GM12878 (cell line): ENCODE data around the gene BDNF. TPM values are rescaled to one million over a fixed set of nuclear protein-coding genes. Genes with fewer than 3 reads are reported as not detected.

Source experiments
- ATAC-seq: fragments of 200-7000 bp; cut with Tn5 transposase; 3 replicates; pipeline ENCODE4 v1.9.1; 2020; ENCODE audit warnings: mild to moderate bottlenecking, moderate library complexity
- BruUV-seq: library from RNA; stranded (reverse); fragments of 400-500 nt; replicated peaks from 2 replicates; lab custom pipeline; 2021; lab: Mats Ljungman, UMichigan
- CTCF ChIA-PET: fragments of 300-600 bp; sonication (Branson Sonifier 250); formaldehyde crosslinking; extraction: SDS; loops from one replicate; lab custom pipeline; 2021; ENCODE audit warnings: inconsistent platforms; lab: Yijun Ruan, JAX
- POLR2A ChIA-PET: fragments of 350-600 bp; formaldehyde crosslinking; extraction: SDS; loops from one replicate; lab custom pipeline; 2021; ENCODE audit warnings: inconsistent platforms; lab: Charles Lee
- RAD21 ChIA-PET: fragments of 300-600 bp; sonication (Branson Sonifier 250); formaldehyde crosslinking; loops from one replicate; lab custom pipeline; 2023; ENCODE audit warnings: antibody characterized with exemption; ENCODE audit not compliant: unreplicated experiment; lab: Charles Lee
- SMC1A ChIA-PET: fragments of 300-600 bp; sonication (Branson Sonifier 250); formaldehyde crosslinking; loops from one replicate; lab custom pipeline; 2023; ENCODE audit not compliant: unreplicated experiment, uncharacterized antibody; lab: Charles Lee
- DNase-seq: peaks from one replicate; pipeline ENCODE4 v3.0.0-alpha.2; 2011; ENCODE audit warnings: low read depth, low spot score
- FAIRE-seq: peaks from 3 replicates; lab custom pipeline; 2011; peaks lifted over from hg19 to GRCh38; lab: Jason Lieb, UNC
- H2AFZ ChIP-seq: 2 replicates; pipeline ENCODE4 v1.6.0; 2011; ENCODE audit warnings: low read depth, low read length, control low read depth; ENCODE audit not compliant: control insufficient read depth
- H3K27ac ChIP-seq: 2 replicates; pipeline ENCODE4 v1.5.1; 2011; ENCODE audit warnings: control low read depth; ENCODE audit not compliant: control insufficient read depth, insufficient read depth
- H3K27me3 ChIP-seq, 2 experiments: replicated peaks in 1 of 2; 2 replicates each; pipeline versions ENCODE4 v1.6.0 to v1.6.1; 2011; ENCODE audit warnings: low read length in 1 of 2; ENCODE audit not compliant: control insufficient read depth in 2 of 2, insufficient read depth in 2 of 2
- H3K36me3 ChIP-seq, 2 experiments: 2 replicates each; pipeline ENCODE4 v1.5.1; 2011; ENCODE audit warnings: low read length in 1 of 2; ENCODE audit not compliant: control insufficient read depth in 2 of 2, insufficient read depth in 2 of 2
- H3K4me1 ChIP-seq: 2 replicates; pipeline ENCODE4 v1.6.1; 2011; ENCODE audit warnings: mild to moderate bottlenecking, low read length, moderate library complexity, mixed read lengths; ENCODE audit not compliant: control insufficient read depth, insufficient read depth
- H3K4me2 ChIP-seq: 2 replicates; pipeline ENCODE4 v1.6.0; 2011; ENCODE audit warnings: control low read depth; ENCODE audit not compliant: control insufficient read depth, insufficient read depth
- H3K4me3 ChIP-seq: fragments of 200-600 bp; sonication (generic); 2 replicates; pipeline ENCODE4 v1.5.1; 2016
- H3K79me2 ChIP-seq: 2 replicates; pipeline ENCODE4 v1.6.0; 2011; ENCODE audit warnings: low read length; ENCODE audit not compliant: control insufficient read depth, insufficient read depth
- H3K9ac ChIP-seq: 2 replicates; pipeline ENCODE4 v1.8.0; 2011; ENCODE audit warnings: low read length, control low read depth, mixed read lengths; ENCODE audit not compliant: control insufficient read depth, insufficient read depth
- H3K9me3 ChIP-seq: replicated peaks from 3 replicates; pipeline ENCODE4 v1.5.1; 2011; ENCODE audit warnings: mild to moderate bottlenecking, low read length; ENCODE audit not compliant: control insufficient read depth, insufficient read depth
- H4K20me1 ChIP-seq: 2 replicates; pipeline ENCODE4 v1.6.0; 2011; ENCODE audit not compliant: control insufficient read depth, insufficient read depth
- ATF7 ChIP-seq: fragments of 450-650 bp; IDR thresholded peaks from 2 replicates; pipeline ENCODE4 v1.6.1; 2016; ENCODE audit warnings: low read depth, mild to moderate bottlenecking
- CBX3 ChIP-seq: fragments of 200-600 bp; sonication (generic); IDR thresholded peaks from 2 replicates; pipeline ENCODE4 v1.6.1; 2016; ENCODE audit warnings: low read depth, borderline replicate concordance
- CBX5 ChIP-seq: sonication (generic); IDR thresholded peaks from 2 replicates; pipeline ENCODE4 v1.6.1; 2016; ENCODE audit warnings: low read depth, moderate library complexity, mild to moderate bottlenecking, inconsistent platforms
- CHD2 ChIP-seq: IDR thresholded peaks from 2 replicates; pipeline ENCODE4 v1.6.1; 2011; ENCODE audit warnings: low read depth, low read length, improper control_type of control experiment, borderline replicate concordance
- ELK1 ChIP-seq: IDR thresholded peaks from 2 replicates; pipeline ENCODE4 v1.6.1; 2012; ENCODE audit warnings: low read depth, low read length, improper control_type of control experiment
- ESRRA ChIP-seq: IDR thresholded peaks from 2 replicates; pipeline ENCODE4 v1.6.1; 2012; ENCODE audit warnings: mild to moderate bottlenecking, low read length, improper control_type of control experiment
- FOS ChIP-seq: IDR thresholded peaks from 3 replicates; pipeline ENCODE4 v1.6.1; 2011; ENCODE audit warnings: borderline replicate concordance; ENCODE audit not compliant: insufficient read length; ENCODE audit errors: extremely low read depth
- MTA3 ChIP-seq: IDR thresholded peaks from 2 replicates; pipeline ENCODE4 v1.6.1; 2012; ENCODE audit warnings: low read length, inconsistent platforms, borderline replicate concordance
- MYC ChIP-seq: IDR thresholded peaks from 2 replicates; pipeline ENCODE4 v1.6.1; 2011; ENCODE audit warnings: mild to moderate bottlenecking, low read length, moderate library complexity, inconsistent platforms; ENCODE audit not compliant: insufficient read depth, insufficient replicate concordance, insufficient read length, severe bottlenecking
- RUNX3 ChIP-seq: IDR thresholded peaks from 2 replicates; pipeline ENCODE4 v1.6.1; 2012; ENCODE audit warnings: low read length, inconsistent platforms
- SUZ12 ChIP-seq: fragments of 200-600 bp; sonication (generic); IDR thresholded peaks from one replicate; pipeline ENCODE4 v1.6.1; 2018; ENCODE audit warnings: antibody characterized with exemption, mild to moderate bottlenecking; ENCODE audit not compliant: unreplicated experiment
- YBX1 ChIP-seq: fragments of 450-650 bp; IDR thresholded peaks from 2 replicates; pipeline ENCODE4 v1.6.1; 2016; ENCODE audit warnings: antibody characterized with exemption
- ZNF207 ChIP-seq: fragments of 450-650 bp; IDR thresholded peaks from 2 replicates; pipeline ENCODE4 v1.6.1; 2014; ENCODE audit warnings: antibody characterized with exemption, mild to moderate bottlenecking, borderline replicate concordance
- WGBS: methylation state at CpG from one replicate; pipeline ENCODE4 v1.1.6; 2016; ENCODE audit warnings: low lambda C conversion rate; ENCODE audit not compliant: insufficient replicate concordance, insufficient coverage; ENCODE audit errors: missing lambda C conversion rate; 5-methylcytosine and 5-hydroxymethylcytosine counted together
- in situ Hi-C: fragments of 300-500 bp; cut with MboI; formaldehyde crosslinking; loops from 9 replicates; pipeline ENCODE4 v1.14.3; 2018; ENCODE audit warnings: mixed read lengths
- intact Hi-C: fragments of 100-400 bp; cut with micrococcal nuclease; formaldehyde crosslinking; loops from one replicate; pipeline ENCODE4 v1.14.2; 2022; ENCODE audit not compliant: unreplicated experiment
- polyA plus RNA-seq, 11 experiments: library from polyadenylated mRNA; depleted of rRNA in 4 of 11; unstranded in 6 of 11; stranded (reverse) in 5 of 11; fragments of >200 nt; fragmentation: Nextera tagmentation in 4 of 11; fragmentation: Illumina TruSeq in 1 of 11; extraction: Ambion mirVana in 4 of 11; extraction: Trizol in 1 of 11; gene quantifications; 1 replicate in 1 of 11; 2 replicates in 10 of 11; pipeline versions ENCODE4 v1.2.1 to v1.2.3, GENCODE V29; 2011 to 2016; ENCODE audit warnings: inconsistent platforms in 2 of 11, missing spikeins in 2 of 11, low read depth in 1 of 11
- total RNA-seq, 4 experiments: library from RNA; depleted of rRNA in 3 of 4; stranded (reverse); fragments of >200 nt in 3 of 4; fragmentation: Illumina TruSeq in 1 of 4; extraction: Trizol in 1 of 4; gene quantifications; 2 replicates each; pipeline versions ENCODE4 v1.2.1 to v1.2.3, GENCODE V29; 2013 to 2021
- TF ChIP-seq, protein P1 (sequence below): fragments of 450-650 bp; IDR thresholded peaks from 2 replicates; pipeline ENCODE4 v1.6.1; 2017; ENCODE audit warnings: low read depth, mild to moderate bottlenecking, moderate library complexity
- TF ChIP-seq, protein P2 (sequence below): IDR thresholded peaks from 2 replicates; pipeline ENCODE4 v1.6.1; 2011; ENCODE audit warnings: mild to moderate bottlenecking, low read depth, low read length, moderate library complexity; ENCODE audit not compliant: insufficient replicate concordance

BDNF gene
- total and polyA plus RNA-seq, 10 of the 15 experiments (the other 5 are each of a cell fraction or from before 2014, with no cell fraction given), result 0.02 to 0.24 (median 0.06) TPM; not detected in 2

DNA sequence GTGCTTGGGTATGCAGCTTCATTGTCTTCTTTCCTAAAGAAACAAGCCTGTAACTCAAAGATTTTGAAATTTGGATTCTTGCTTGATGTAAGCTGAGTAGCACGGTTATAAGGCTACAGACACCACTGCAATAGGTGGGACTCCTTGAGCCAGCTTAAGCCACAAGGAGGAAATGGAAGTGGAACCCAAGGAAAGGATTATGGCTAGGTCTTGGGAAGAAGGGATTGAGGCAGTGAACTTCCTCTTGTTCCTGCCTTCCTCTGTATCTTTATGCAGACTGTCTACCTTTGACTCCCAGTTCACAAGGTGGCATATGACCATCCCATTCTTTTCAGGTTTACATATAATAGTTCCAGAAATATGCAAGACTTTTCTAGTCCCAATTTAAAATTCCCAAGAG, 72.3 kb downstream of the BDNF start:
- 50% methylated on average over 1 of the region's 1 CpG for WGBS
- BruUV-seq, result no TSS peak
- in situ Hi-C loops, result no loop called here

More for the DNA sequence above, 72.3 kb downstream of the BDNF start:
- ChIA-PET POLR2A (interaction anchor here (0.7 kb wide), 1 partner anchor 108 kb away, joined by 4 read pairs; no protein-coding TSS in a partner anchor), RAD21 (no interaction called here), SMC1A (no interaction called here), CTCF (no interaction called here)
- Histone ChIP-seq H3K4me2 (no peak overlapping the region), H3K36me3 (no peaks in the 10 kb centered on the region), H3K27me3 (no peaks in the 10 kb centered on the region), H3K4me3 (no peak overlapping the region), H3K9me3 (no peaks in the 10 kb centered on the region), H4K20me1 (no peaks in the 10 kb centered on the region), H3K9ac (no peak overlapping the region)
- intact Hi-C loops, result no loop called here
- DNase-seq, result no peak
- no peak for FAIRE-seq
- ATAC-seq, result no peak
- TF ChIP-seq ELK1 (no peak), CHD2 (no peak), ESRRA (no peak), ZNF207 (no peak), FOS (no peak), RUNX3 (no peak), CBX3 (no peak), CBX5 (no peak), YBX1 (no peak), ATF7 (no peak), MYC (no peak), MTA3 (no peak), SUZ12 (no peak)
- TF ChIP-seq, protein P1, sequence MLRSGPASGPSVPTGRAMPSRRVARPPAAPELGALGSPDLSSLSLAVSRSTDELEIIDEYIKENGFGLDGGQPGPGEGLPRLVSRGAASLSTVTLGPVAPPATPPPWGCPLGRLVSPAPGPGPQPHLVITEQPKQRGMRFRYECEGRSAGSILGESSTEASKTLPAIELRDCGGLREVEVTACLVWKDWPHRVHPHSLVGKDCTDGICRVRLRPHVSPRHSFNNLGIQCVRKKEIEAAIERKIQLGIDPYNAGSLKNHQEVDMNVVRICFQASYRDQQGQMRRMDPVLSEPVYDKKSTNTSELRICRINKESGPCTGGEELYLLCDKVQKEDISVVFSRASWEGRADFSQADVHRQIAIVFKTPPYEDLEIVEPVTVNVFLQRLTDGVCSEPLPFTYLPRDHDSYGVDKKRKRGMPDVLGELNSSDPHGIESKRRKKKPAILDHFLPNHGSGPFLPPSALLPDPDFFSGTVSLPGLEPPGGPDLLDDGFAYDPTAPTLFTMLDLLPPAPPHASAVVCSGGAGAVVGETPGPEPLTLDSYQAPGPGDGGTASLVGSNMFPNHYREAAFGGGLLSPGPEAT, result no peak
- TF ChIP-seq, protein P2, sequence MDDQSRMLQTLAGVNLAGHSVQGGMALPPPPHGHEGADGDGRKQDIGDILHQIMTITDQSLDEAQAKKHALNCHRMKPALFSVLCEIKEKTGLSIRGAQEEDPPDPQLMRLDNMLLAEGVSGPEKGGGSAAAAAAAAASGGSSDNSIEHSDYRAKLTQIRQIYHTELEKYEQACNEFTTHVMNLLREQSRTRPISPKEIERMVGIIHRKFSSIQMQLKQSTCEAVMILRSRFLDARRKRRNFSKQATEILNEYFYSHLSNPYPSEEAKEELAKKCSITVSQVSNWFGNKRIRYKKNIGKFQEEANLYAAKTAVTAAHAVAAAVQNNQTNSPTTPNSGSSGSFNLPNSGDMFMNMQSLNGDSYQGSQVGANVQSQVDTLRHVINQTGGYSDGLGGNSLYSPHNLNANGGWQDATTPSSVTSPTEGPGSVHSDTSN, result no peak
- TF ChIP-seq, all 136 proteins: peak for 0
- Histone ChIP-seq H3K4me1 (no peaks in the 10 kb centered on the region), H3K79me2 (no peaks in the 10 kb centered on the region), H3K27ac (no peak overlapping the region), H2AFZ (no peak overlapping the region)
